ENCODE measurements around the gene BDH2. TPM values are rescaled to one million over a fixed set of nuclear protein-coding genes. Genes with fewer than 3 reads are reported as not detected.

BDH2 gene
- total RNA-seq, 2 experiments from 2014 or later, result 26.3 to 28.2 TPM

DNA sequence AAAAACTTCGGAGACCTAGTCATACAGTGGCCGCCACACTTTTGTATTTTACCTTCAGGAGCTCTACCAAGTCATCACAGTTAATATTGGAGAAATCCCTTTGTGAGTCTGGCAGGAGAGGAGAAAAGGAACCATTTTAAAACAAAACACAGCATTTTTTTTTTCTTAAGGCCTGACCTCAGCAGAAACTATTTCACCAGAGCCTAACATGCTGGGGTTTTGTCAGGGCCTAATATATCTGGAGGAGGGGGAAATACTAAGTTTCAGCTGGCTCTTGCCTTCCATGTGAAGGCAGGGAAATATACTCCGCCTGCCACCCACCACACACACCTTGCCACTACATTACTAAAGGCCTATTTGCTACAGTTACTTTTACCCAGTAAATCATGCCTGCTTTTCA, 26.5 kb upstream of the BDH2 start:
- H2AFZ ChIP-seq (ENCODE audit: low read length), result no peak overlapping the region
- BruUV-seq (replicated peaks), result no TSS peak
- H3K9me3 ChIP-seq (ENCODE audit: low read length), result peaks cover 10% of the 10 kb centered on the region; the same call in 1 of the 2 replicates
- no peak for DNase-seq (ENCODE audit: low spot score)
- H3K27ac ChIP-seq (ENCODE audit: low read depth, low read length, poor library complexity, severe bottlenecking), result no peak overlapping the region
- H3K9me2 ChIP-seq (ENCODE audit: insufficient read depth, low read length), result no peaks in the 10 kb centered on the region
- ChIA-PET CTCF (ENCODE audit: unreplicated experiment) (no interaction called here), POLR2A (interaction anchor here (0.7 kb wide), 1 partner anchor 564 kb away, joined by 9 read pairs; no protein-coding TSS in a partner anchor)
- H3K36me3 ChIP-seq (ENCODE audit: insufficient read depth, low read length), result peaks cover 94% of the 10 kb centered on the region
- H3K4me1 ChIP-seq (ENCODE audit: insufficient read depth, low read length, poor library complexity, severe bottlenecking), result no peaks in the 10 kb centered on the region
- intact Hi-C loops (cut with micrococcal nuclease; ENCODE audit: unreplicated experiment), result no loop called here
- H3K4me3 ChIP-seq (ENCODE audit: low read depth, low read length, poor library complexity, severe bottlenecking), result no peak overlapping the region
- no peak overlapping the region for H3K4me2 ChIP-seq (ENCODE audit: low read length)
- no peaks in the 10 kb centered on the region for H3K79me2 ChIP-seq (ENCODE audit: insufficient read depth, low read depth, low read length)
- no peaks in the 10 kb centered on the region for H4K20me1 ChIP-seq (ENCODE audit: insufficient read depth, low read length)
- TF ChIP-seq, protein P1, sequence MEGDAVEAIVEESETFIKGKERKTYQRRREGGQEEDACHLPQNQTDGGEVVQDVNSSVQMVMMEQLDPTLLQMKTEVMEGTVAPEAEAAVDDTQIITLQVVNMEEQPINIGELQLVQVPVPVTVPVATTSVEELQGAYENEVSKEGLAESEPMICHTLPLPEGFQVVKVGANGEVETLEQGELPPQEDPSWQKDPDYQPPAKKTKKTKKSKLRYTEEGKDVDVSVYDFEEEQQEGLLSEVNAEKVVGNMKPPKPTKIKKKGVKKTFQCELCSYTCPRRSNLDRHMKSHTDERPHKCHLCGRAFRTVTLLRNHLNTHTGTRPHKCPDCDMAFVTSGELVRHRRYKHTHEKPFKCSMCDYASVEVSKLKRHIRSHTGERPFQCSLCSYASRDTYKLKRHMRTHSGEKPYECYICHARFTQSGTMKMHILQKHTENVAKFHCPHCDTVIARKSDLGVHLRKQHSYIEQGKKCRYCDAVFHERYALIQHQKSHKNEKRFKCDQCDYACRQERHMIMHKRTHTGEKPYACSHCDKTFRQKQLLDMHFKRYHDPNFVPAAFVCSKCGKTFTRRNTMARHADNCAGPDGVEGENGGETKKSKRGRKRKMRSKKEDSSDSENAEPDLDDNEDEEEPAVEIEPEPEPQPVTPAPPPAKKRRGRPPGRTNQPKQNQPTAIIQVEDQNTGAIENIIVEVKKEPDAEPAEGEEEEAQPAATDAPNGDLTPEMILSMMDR (conservative IDR thresholded peaks at IDR 0.05; ENCODE audit: low read length), result no peak
- TF ChIP-seq EZH2phosphoT487 (IDR thresholded peaks at IDR 0.05; ENCODE audit: borderline replicate concordance, low read depth, low read length), result no peak

DNA sequence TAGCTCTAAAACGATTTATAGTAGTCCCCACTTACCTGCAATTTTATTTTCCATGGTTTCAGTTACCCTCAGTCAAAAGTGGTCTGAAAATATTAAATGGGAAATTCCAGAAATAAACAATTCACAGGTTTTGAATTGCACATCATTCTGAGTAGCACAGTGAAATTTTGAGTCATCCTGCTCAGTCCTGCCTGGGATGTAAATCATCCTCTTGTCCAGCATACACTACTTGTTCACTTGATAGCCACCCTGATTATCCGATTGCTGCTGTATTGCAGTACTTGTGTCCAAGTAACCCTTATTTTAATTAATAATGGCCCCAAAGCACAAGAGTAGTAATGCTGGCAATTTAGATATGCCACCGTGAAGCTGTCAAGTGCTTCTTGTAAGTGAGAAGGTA, 23.5 kb upstream of the BDH2 start:
- Histone ChIP-seq H4K20me1 (ENCODE audit: insufficient read depth, low read length) (no peaks in the 10 kb centered on the region), H3K9me3 (ENCODE audit: low read length) (no peaks in the 10 kb centered on the region), H3K4me1 (ENCODE audit: insufficient read depth, low read length, poor library complexity, severe bottlenecking) (no peaks in the 10 kb centered on the region), H3K79me2 (ENCODE audit: insufficient read depth, low read depth, low read length) (no peaks in the 10 kb centered on the region), H2AFZ (ENCODE audit: low read length) (no peak overlapping the region), H3K9me2 (ENCODE audit: insufficient read depth, low read length) (no peaks in the 10 kb centered on the region), H3K4me2 (ENCODE audit: low read length) (no peak overlapping the region), H3K27ac (ENCODE audit: low read depth, low read length, poor library complexity, severe bottlenecking) (no peak overlapping the region), H3K4me3 (ENCODE audit: low read depth, low read length, poor library complexity, severe bottlenecking) (no peak overlapping the region), H3K36me3 (ENCODE audit: insufficient read depth, low read length) (peaks cover 91% of the 10 kb centered on the region)
- no peak for DNase-seq (ENCODE audit: low spot score)
- CTCF ChIA-PET (ENCODE audit: unreplicated experiment), result no interaction called here
- POLR2A ChIA-PET, result interaction anchor here (0.7 kb wide), 1 partner anchor 318 kb away, joined by 6 read pairs; no protein-coding TSS in a partner anchor
- intact Hi-C loops (cut with micrococcal nuclease; ENCODE audit: unreplicated experiment), result no loop called here
- BruUV-seq (replicated peaks), result no TSS peak
- no peak for TF ChIP-seq EZH2phosphoT487 (IDR thresholded peaks at IDR 0.05; ENCODE audit: borderline replicate concordance, low read depth, low read length)
- TF ChIP-seq, protein P1 (conservative IDR thresholded peaks at IDR 0.05; ENCODE audit: low read length), result no peak

DNA sequence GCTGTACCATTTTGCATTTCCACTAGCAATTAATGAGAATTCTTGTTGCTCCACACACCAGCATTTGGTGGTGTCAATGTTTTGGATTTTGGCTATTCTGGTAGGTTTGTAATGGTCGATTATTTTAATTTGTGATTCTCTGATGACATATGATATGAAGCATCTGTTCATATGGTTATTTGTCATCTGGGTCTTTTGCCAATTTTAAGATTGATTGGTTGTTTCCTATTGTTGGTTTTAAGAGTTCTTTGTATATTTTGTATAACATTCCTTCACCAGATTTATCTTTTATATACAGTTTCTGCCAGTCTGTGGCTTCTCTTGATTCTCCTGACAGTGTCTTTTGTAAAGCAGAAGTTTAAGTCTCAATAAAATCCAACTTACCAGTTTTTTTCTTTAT, 18.5 kb upstream of the BDH2 start:
- Histone ChIP-seq H3K27ac (ENCODE audit: low read depth, low read length, poor library complexity, severe bottlenecking) (no peak overlapping the region), H3K4me3 (ENCODE audit: low read depth, low read length, poor library complexity, severe bottlenecking) (no peak overlapping the region), H3K4me2 (ENCODE audit: low read length) (no peak overlapping the region), H3K4me1 (ENCODE audit: insufficient read depth, low read length, poor library complexity, severe bottlenecking) (no peaks in the 10 kb centered on the region), H2AFZ (ENCODE audit: low read length) (no peak overlapping the region), H3K79me2 (ENCODE audit: insufficient read depth, low read depth, low read length) (no peaks in the 10 kb centered on the region), H3K9me2 (ENCODE audit: insufficient read depth, low read length) (no peaks in the 10 kb centered on the region), H3K36me3 (ENCODE audit: insufficient read depth, low read length) (peaks cover 70% of the 10 kb centered on the region), H3K9me3 (ENCODE audit: low read length) (no peaks in the 10 kb centered on the region), H4K20me1 (ENCODE audit: insufficient read depth, low read length) (no peaks in the 10 kb centered on the region)
- DNase-seq (ENCODE audit: low spot score), result no peak
- no TSS peak for BruUV-seq (replicated peaks)
- ChIA-PET CTCF (ENCODE audit: unreplicated experiment) (no interaction called here), POLR2A (interaction anchor here (0.6 kb wide), 1 partner anchor 67 kb away, joined by 4 read pairs; no protein-coding TSS in a partner anchor)
- TF ChIP-seq, protein P1 (conservative IDR thresholded peaks at IDR 0.05; ENCODE audit: low read length), result no peak
- TF ChIP-seq EZH2phosphoT487 (IDR thresholded peaks at IDR 0.05; ENCODE audit: borderline replicate concordance, low read depth, low read length), result no peak
- intact Hi-C loops (cut with micrococcal nuclease; ENCODE audit: unreplicated experiment), result no loop called here
